HCT116 (cell line): Measurements from ENCODE around the gene FAM171A2. TPM values are rescaled to one million over a fixed set of nuclear protein-coding genes. Genes with fewer than 3 reads are reported as not detected.
"Not testable (repeated sequence)": the region's sequence is repeated elsewhere in the genome, so short reads cannot be mapped to it uniquely, and the experiment has no call there.

Source experiments
- ATAC-seq: fragments of 200-7000 bp; cut with Tn5 transposase; 2 replicates; pipeline ENCODE4 v1.9.1; 2020; ENCODE audit warnings: mild to moderate bottlenecking, moderate library complexity
- BruUV-seq: library from RNA; stranded (reverse); fragments of 400-500 nt; replicated peaks from 2 replicates; lab custom pipeline; 2021; lab: Mats Ljungman, UMichigan
- CTCF ChIA-PET: fragments of 300-600 bp; sonication (Branson Sonifier 250); formaldehyde crosslinking; loops from one replicate; lab custom pipeline; 2021; ENCODE audit warnings: antibody characterized with exemption; lab: Charles Lee
- POLR2A ChIA-PET: fragments of 300-600, 350-600 bp; sonication (Branson Sonifier 250); formaldehyde crosslinking; loops from one replicate; lab custom pipeline; 2021; ENCODE audit warnings: antibody characterized with exemption; lab: Charles Lee
- RAD21 ChIA-PET, 2 experiments: fragments of 300-600 bp; sonication (Branson Sonifier 250); formaldehyde crosslinking; loops; one replicate each; lab custom pipeline; 2023; ENCODE audit warnings: low total read pairs in 2 of 2; ENCODE audit not compliant: uncharacterized antibody in 2 of 2, unreplicated experiment in 2 of 2, low non-redundant PET in 1 of 2; lab: Charles Lee
- DNase-seq: peaks from one replicate; pipeline ENCODE4 v3.0.0-alpha.2; 2010; ENCODE audit warnings: low read depth, low spot score
- H2AFZ ChIP-seq: fragments of 200-600 bp; shearing (Covaris generic), sonication (generic); 2 replicates; pipeline ENCODE4 v1.6.1; 2017; ENCODE audit warnings: low read depth, mixed run types, mixed read lengths, antibody characterized with exemption, low read length; ENCODE audit not compliant: poor library complexity, severe bottlenecking
- H3K27ac ChIP-seq: 2 replicates; pipeline ENCODE4 v1.5.1; 2012; ENCODE audit warnings: low read depth, low read length
- H3K27me3 ChIP-seq: fragments of 200-600 bp; sonication (generic); 2 replicates; pipeline ENCODE4 v1.6.1; 2016; ENCODE audit warnings: mixed run types, low read length, mixed read lengths; ENCODE audit not compliant: insufficient read depth
- H3K36me3 ChIP-seq, 2 experiments: fragments of 200-500 bp in 1 of 2; fragments of 200-600 bp in 1 of 2; sonication (Bioruptor generic) in 1 of 2; sonication (generic) in 1 of 2; 2 replicates each; pipeline versions ENCODE4 v1.5.1 to v1.6.1; 2014 to 2016; ENCODE audit warnings: low read length in 2 of 2, inconsistent platforms in 1 of 2, mixed read lengths in 1 of 2, mixed run types in 1 of 2; ENCODE audit not compliant: insufficient read depth in 2 of 2, control insufficient read depth in 1 of 2
- H3K4me1 ChIP-seq, 2 experiments: fragments of 200-600 bp in 1 of 2; sonication (generic) in 1 of 2; 2 replicates each; pipeline versions ENCODE4 v1.5.1 to v1.6.1; 2012 to 2017; ENCODE audit warnings: low read length in 2 of 2, inconsistent platforms in 1 of 2, mild to moderate bottlenecking in 1 of 2, mixed read lengths in 1 of 2, mixed run types in 1 of 2, moderate library complexity in 1 of 2; ENCODE audit not compliant: insufficient read depth in 2 of 2, control insufficient read depth in 1 of 2
- H3K4me2 ChIP-seq: fragments of 200-600 bp; sonication (generic); 2 replicates; pipeline ENCODE4 v1.6.1; 2017; ENCODE audit warnings: mixed run types, low read length, mixed read lengths
- H3K4me3 ChIP-seq, 2 experiments: fragments of 200-600 bp in 1 of 2; sonication (generic) in 1 of 2; replicated peaks in 1 of 2; 2 replicates each; pipeline ENCODE4 v1.5.1; 2011 to 2016; ENCODE audit warnings: low read length in 2 of 2, control low read depth in 1 of 2, low read depth in 1 of 2, mild to moderate bottlenecking in 1 of 2, mixed read lengths in 1 of 2, mixed run types in 1 of 2
- H3K79me2 ChIP-seq: fragments of 200-600 bp; sonication (generic); 2 replicates; pipeline ENCODE4 v1.6.1; 2017; ENCODE audit warnings: mild to moderate bottlenecking, mixed run types, low read length, moderate library complexity, mixed read lengths; ENCODE audit not compliant: insufficient read depth
- H3K9ac ChIP-seq: fragments of 200-600 bp; sonication (generic); 2 replicates; pipeline ENCODE4 v1.6.1; 2016; ENCODE audit warnings: low read length, mixed read lengths
- H3K9me2 ChIP-seq: fragments of 200-600 bp; sonication (generic), shearing (Covaris generic); 2 replicates; pipeline ENCODE4 v1.6.1; 2017; ENCODE audit warnings: mixed run types, mild to moderate bottlenecking, moderate library complexity; ENCODE audit not compliant: insufficient read depth
- H3K9me3 ChIP-seq, 2 experiments: fragments of 200-500 bp in 1 of 2; fragments of 200-600 bp in 1 of 2; sonication (Bioruptor generic) in 1 of 2; sonication (generic) in 1 of 2; 2 replicates each; pipeline ENCODE4 v1.6.1; 2014 to 2017; ENCODE audit warnings: low read length in 2 of 2, mixed read lengths in 2 of 2, inconsistent platforms in 1 of 2, low read depth in 1 of 2, mild to moderate bottlenecking in 1 of 2, mixed run types in 1 of 2, moderate library complexity in 1 of 2; ENCODE audit not compliant: control insufficient read depth in 1 of 2, insufficient read depth in 1 of 2
- H4K20me1 ChIP-seq: fragments of 200-600 bp; sonication (generic), shearing (Covaris generic); 2 replicates; pipeline ENCODE4 v1.6.1; 2017; ENCODE audit warnings: mixed run types, mild to moderate bottlenecking, moderate library complexity; ENCODE audit not compliant: insufficient read depth
- CBX3 ChIP-seq: IDR thresholded peaks from 2 replicates; pipeline ENCODE4 v1.6.1; 2012; ENCODE audit warnings: low read depth
- POLR2A ChIP-seq: IDR thresholded peaks from 2 replicates; pipeline ENCODE4 v1.7.0; 2011; ENCODE audit warnings: borderline replicate concordance; ENCODE audit not compliant: insufficient read depth, insufficient read length; ENCODE audit errors: extremely low read depth
- SIN3A ChIP-seq: IDR thresholded peaks from 2 replicates; pipeline ENCODE4 v1.6.1; 2012; ENCODE audit warnings: low read depth
- YY1 ChIP-seq: IDR thresholded peaks from 2 replicates; pipeline ENCODE4 v1.6.1; 2011; ENCODE audit warnings: low read length, low read depth, moderate library complexity, mild to moderate bottlenecking; ENCODE audit not compliant: insufficient replicate concordance; ENCODE audit errors: extremely low read depth
- ZFX ChIP-seq: fragments of 450-650 bp; IDR thresholded peaks from 2 replicates; pipeline ENCODE4 v1.6.1; 2017
- ZNF274 ChIP-seq: fragments of 200-500 bp; sonication (Bioruptor generic); IDR thresholded peaks from 2 replicates; pipeline ENCODE4 v1.6.1; 2014; ENCODE audit warnings: mild to moderate bottlenecking, low read depth, low read length, inconsistent platforms
- intact Hi-C: fragments of 100-400 bp; cut with micrococcal nuclease; formaldehyde crosslinking; loops from 2 replicates; pipeline ENCODE4 v1.10.0; 2022
- total RNA-seq: library from RNA; stranded (reverse); gene quantifications from one replicate; pipeline ENCODE4 v1.2.1, GENCODE V29; 2021; ENCODE audit not compliant: unreplicated experiment

FAM171A2 gene
- total RNA-seq, 1 experiment from 2014 or later: 18.0 TPM

DNA sequence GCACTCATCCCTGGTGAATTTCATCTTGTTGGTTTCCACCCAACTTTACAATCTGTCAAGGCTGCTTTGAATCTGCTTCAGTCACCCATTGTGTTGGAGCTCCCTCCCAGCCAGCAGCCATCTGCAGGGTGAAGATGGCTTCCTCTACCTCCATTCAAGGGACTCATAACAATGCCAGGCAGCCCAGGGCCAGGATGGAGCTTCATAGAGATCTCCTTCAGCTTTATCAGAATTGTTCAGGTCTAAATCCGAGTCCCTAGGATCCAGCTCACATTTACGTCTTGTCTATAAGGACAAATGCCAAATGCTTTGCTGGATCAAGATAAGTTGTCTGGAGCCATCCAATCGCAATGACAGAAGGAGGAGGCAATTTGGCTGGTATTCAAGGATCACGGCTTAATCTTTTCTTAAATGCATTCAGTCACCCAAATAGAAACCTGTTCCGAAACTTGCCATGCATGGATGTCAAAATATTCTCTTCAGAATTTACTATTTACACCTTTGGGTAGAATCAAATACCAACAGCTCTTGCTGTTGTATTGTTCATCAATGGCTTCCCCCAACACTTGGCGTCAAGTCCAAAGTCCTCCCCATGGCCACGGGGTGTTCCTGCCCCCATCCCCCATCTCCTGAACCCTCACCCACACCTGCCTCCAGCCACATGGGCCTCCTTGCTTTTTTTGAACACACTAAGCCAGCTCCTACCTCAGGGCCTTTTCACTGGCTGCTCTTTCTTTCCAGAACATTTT, 3.8 kb upstream of the FAM171A2 start (continued):
- TF ChIP-seq CBX3 (no peak), SIN3A (no peak), ZNF274 (no peak), YY1 (no peak), ZFX (no peak), POLR2A (no peak)
- TF ChIP-seq, all 23 proteins: peak for 0

DNA sequence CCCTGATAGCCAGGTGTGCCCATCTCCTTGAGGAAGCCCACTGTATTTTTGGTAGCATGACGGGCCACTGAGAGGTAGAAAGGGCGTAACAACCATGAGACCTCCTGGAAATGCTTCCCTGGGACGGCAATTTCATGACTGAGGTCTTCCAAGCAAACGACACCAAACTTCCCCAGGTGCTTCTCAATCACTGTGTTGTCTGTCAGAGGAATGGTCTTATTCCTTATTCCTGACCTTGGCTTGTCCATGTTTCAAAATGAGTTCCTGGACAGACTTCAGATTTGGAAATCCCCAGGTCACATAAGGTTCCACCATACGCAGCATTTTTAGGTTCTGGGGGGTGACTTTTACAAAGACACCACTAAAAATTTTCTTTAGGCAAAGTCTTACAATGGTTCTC, 1.4 kb upstream of the FAM171A2 start:
- DNase-seq, H3K9me3 ChIP-seq, H4K20me1 ChIP-seq, H3K27ac ChIP-seq, BruUV-seq, H2AFZ ChIP-seq, H3K27me3 ChIP-seq, H3K36me3 ChIP-seq, H3K9ac ChIP-seq, RAD21 ChIA-PET, H3K79me2 ChIP-seq, H3K4me3 ChIP-seq, POLR2A ChIA-PET, H3K4me2 ChIP-seq, H3K9me2 ChIP-seq, ATAC-seq: not testable (repeated sequence)
- intact Hi-C loops: loop anchor here (10.0 kb wide), 1 partner anchor 460 kb away; the partner anchor contains the start of gene MPP2
- CTCF ChIA-PET: interaction anchor here (0.7 kb wide), 2 partner anchors 221 to 284 kb away, joined by 3 read pairs; no protein-coding TSS in a partner anchor
- H3K4me1 ChIP-seq: peaks cover 7 to 27% of the 10 kb centered on the region in 2 experiments; a peak in 3 of 4 replicates
